Measurements from ENCODE around the gene TPTE. TPM values are rescaled to one million over a fixed set of nuclear protein-coding genes. Genes with fewer than 3 reads are reported as not detected.
"Not testable (repeated sequence)": the region's sequence is repeated elsewhere in the genome, so short reads cannot be mapped to it uniquely, and the experiment has no call there.

Gene TPTE
- total RNA-seq, 1 donor from 2014 or later = not detected

DNA sequence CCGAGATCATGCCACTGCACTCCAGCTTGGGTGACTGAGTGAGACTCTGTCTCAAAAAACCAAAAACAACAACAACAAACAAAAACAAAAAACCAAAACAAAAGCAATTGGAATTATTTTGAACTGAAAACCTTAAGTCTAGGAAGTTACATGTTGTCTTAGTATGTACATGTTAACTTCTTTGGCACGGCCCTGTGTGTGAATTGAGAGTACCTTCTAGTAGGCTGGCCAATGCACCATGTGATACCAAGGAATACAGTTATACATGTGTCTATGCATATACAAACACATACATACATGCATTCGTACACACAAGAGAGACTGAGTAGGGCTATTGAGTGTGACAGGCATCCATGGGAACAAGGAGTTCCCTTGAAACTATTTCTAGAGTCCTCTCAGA is 18.6 kb downstream of the TPTE start:
- Mint-ChIP-seq H3K36me3 (ENCODE audit: low read depth) (no peaks in the 10 kb centered on the region), H3K4me3 (no peak overlapping the region), H3K9me3 (peaks cover 3% of the 10 kb centered on the region), H3K27me3 (ENCODE audit: low read depth) (no peaks in the 10 kb centered on the region), H3K27ac (ENCODE audit: unreplicated experiment) (no peak overlapping the region), H3K4me1 (no peaks in the 10 kb centered on the region)
- no peak for TF ChIP-seq CTCF (conservative IDR thresholded peaks at IDR 0.05)
- DNase-seq (ENCODE audit: low read depth, low spot score) = no peak

GRCh38 chr21:10544376-10544775 is 23.0 kb downstream of the TPTE start:
- peaks cover 12% of the 10 kb centered on the region for H3K36me3 Mint-ChIP-seq (ENCODE audit: low read depth)
- DNase-seq (ENCODE audit: low read depth, low spot score); H3K4me1 Mint-ChIP-seq; H3K27me3 Mint-ChIP-seq (ENCODE audit: low read depth); H3K4me3 Mint-ChIP-seq; H3K27ac Mint-ChIP-seq (ENCODE audit: unreplicated experiment): not testable (repeated sequence)
- H3K9me3 Mint-ChIP-seq = peaks cover 25% of the 10 kb centered on the region

GRCh38 chr21:10547868-10548267 is 26.5 kb downstream of the TPTE start:
- not testable (repeated sequence) for H3K4me1 Mint-ChIP-seq; H3K27ac Mint-ChIP-seq (ENCODE audit: unreplicated experiment); H3K27me3 Mint-ChIP-seq (ENCODE audit: low read depth); DNase-seq (ENCODE audit: low read depth, low spot score); H3K4me3 Mint-ChIP-seq
- Mint-ChIP-seq H3K36me3 (ENCODE audit: low read depth) (peaks cover 21% of the 10 kb centered on the region), H3K9me3 (peaks cover 40% of the 10 kb centered on the region)

DNA sequence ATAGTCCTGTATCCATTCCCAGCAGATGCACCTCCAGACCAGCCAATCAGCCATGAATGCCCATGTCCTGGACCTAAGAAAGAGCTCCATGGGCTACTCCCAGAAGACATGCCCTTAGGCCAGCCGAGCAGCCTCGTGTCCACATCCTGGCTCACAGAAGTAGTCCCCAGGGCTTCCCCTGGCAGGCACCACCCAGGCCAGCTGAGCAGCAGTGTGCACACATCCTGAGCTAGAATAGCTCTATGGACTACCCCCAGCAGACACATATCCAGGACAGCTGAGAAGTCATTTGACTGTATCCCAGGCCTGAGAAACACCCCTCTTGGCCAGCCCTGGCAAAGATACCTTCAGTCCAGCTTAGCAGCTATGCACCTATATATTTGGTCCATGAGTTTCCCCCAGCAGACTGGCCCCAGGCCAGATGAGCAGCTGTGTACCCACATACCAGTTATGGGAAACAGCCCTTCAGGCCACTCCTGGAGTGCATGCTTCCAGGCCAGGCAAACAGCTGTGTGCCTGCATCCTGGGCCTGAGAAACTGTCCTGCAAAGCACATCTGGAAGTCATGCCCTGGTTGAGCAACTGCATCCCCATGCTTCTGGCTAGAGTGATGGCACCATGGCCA is 27.1 kb downstream of the TPTE start:
- H3K9me3 Mint-ChIP-seq = peaks cover 40% of the 10 kb centered on the region
- H3K4me3 Mint-ChIP-seq; H3K27ac Mint-ChIP-seq (ENCODE audit: unreplicated experiment); H3K27me3 Mint-ChIP-seq (ENCODE audit: low read depth); DNase-seq (ENCODE audit: low read depth, low spot score); H3K4me1 Mint-ChIP-seq: not testable (repeated sequence)
- peaks cover 21% of the 10 kb centered on the region for H3K36me3 Mint-ChIP-seq (ENCODE audit: low read depth)

DNA sequence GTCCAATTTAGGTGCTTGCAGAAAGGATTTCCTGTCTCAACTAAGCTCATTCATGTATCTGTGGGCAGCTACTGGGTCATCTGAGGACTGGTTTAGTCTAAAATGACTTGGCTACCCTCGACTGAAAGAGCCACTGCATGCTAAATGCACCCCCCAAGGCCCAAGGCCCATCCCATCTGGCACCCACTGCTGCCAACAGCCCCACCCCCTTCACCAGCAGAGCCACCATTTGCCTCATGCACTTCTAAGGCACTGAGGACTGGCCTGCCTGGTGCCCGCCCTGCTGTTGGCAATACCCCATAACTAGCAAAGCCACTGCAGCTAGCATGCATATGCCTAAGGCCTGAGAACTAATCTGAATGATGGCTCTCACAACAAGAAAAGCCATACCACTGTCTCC is 49.4 kb downstream of the TPTE start:
- Mint-ChIP-seq H3K9me3 (peaks cover 32% of the 10 kb centered on the region), H3K36me3 (ENCODE audit: low read depth) (peaks cover 25% of the 10 kb centered on the region)
- H3K4me3 Mint-ChIP-seq; H3K27me3 Mint-ChIP-seq (ENCODE audit: low read depth); DNase-seq (ENCODE audit: low read depth, low spot score); H3K27ac Mint-ChIP-seq (ENCODE audit: unreplicated experiment); H3K4me1 Mint-ChIP-seq: not testable (repeated sequence)

DNA sequence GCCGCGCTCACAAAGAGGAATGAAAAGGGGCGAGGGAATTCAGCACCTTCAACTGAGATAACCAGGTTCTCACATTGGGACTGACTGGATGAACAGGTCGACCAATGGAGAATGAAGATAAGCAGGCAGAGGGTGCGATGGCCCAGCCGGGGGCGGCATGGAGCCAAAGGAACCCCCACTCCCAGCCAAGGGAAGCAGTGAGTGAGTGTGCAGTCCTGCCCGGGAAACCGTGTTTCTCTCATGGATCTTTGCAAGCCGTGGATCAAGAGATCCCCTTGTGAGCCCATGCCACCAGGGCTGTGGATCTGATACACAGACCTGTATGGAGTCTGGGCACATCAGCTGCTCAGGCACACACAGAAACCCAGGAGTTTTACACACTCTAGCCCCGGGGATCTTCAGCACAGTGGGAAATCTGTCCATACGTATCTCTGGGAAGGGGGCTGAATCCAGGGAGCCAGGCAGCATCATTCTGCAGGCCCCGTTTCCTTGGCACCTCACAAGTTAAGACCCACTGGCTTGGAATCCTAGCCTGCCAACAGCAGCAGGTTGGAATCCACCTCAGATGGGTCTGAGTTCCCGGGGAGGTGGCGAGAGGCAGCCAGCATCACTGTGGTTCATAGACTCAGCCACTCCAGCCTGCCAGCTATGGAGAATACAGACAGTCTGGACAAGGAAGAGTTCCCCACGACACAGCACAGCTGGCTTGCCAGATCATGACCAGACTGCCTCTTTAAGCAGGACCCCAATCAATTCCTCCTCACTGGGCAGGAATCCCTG is 53.3 kb downstream of the TPTE start:
- peaks cover 25% of the 10 kb centered on the region for H3K9me3 Mint-ChIP-seq
- H3K4me1 Mint-ChIP-seq; H3K4me3 Mint-ChIP-seq; H3K27ac Mint-ChIP-seq (ENCODE audit: unreplicated experiment); DNase-seq (ENCODE audit: low read depth, low spot score); H3K27me3 Mint-ChIP-seq (ENCODE audit: low read depth): not testable (repeated sequence)
- peaks cover 14% of the 10 kb centered on the region for H3K36me3 Mint-ChIP-seq (ENCODE audit: low read depth)

DNA sequence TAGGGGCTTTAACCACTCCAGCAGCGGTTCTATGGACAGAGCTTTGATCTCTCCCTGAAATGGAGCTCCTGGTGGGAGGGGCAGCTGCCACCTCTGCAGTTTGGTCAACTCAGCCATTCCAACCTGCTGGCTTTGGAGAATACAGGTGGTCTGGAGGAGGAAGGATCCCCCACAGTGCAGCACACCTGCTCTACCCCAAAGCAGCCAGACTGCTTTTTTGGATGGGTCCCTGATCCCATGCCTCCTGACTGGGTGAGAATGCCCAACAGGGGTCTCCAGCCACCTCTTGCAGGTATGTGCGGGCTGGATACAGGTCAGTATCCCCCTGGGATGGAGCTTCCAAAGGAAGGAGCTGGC is 53.9 kb downstream of the TPTE start:
- Mint-ChIP-seq H3K27ac (ENCODE audit: unreplicated experiment) (no peak overlapping the region), H3K27me3 (ENCODE audit: low read depth) (no peaks in the 10 kb centered on the region), H3K4me1 (no peaks in the 10 kb centered on the region), H3K4me3 (no peak overlapping the region), H3K9me3 (peaks cover 22% of the 10 kb centered on the region), H3K36me3 (ENCODE audit: low read depth) (peaks cover 11% of the 10 kb centered on the region)
- DNase-seq (ENCODE audit: low read depth, low spot score) = no peak
- TF ChIP-seq CTCF (conservative IDR thresholded peaks at IDR 0.05) = no peak

DNA sequence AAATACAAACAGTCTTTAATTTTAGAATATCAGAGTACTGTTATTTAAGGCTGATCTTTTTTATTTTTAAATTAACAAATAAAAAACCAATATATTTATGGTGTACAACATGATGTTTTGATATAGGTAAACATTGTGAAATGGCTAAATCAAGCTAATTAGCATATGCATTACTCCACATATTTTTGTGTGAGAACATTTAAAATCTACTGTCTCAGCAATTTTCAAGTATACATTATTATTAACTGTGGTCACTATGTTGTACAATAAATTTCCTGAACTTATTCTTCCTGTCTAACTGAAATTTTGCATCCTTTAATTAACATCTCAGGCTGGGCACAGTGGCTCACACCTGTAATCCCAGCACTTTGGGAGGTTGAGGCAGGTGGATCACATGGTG is 57.5 kb downstream of the TPTE start:
- H3K27ac Mint-ChIP-seq (ENCODE audit: unreplicated experiment); H3K4me1 Mint-ChIP-seq; H3K27me3 Mint-ChIP-seq (ENCODE audit: low read depth); H3K4me3 Mint-ChIP-seq; DNase-seq (ENCODE audit: low read depth, low spot score): not testable (repeated sequence)
- Mint-ChIP-seq H3K9me3 (peaks cover 20% of the 10 kb centered on the region), H3K36me3 (ENCODE audit: low read depth) (peaks cover 11% of the 10 kb centered on the region)

GRCh38 chr21:10589115-10589514 is 67.7 kb downstream of the TPTE start:
- not testable (repeated sequence) for H3K27me3 Mint-ChIP-seq (ENCODE audit: low read depth); H3K36me3 Mint-ChIP-seq (ENCODE audit: low read depth); H3K4me3 Mint-ChIP-seq; H3K4me1 Mint-ChIP-seq; H3K27ac Mint-ChIP-seq (ENCODE audit: unreplicated experiment); DNase-seq (ENCODE audit: low read depth, low spot score); H3K9me3 Mint-ChIP-seq

GRCh38 chr21:10607074-10607473 is 85.7 kb downstream of the TPTE start:
- not testable (repeated sequence) for H3K27me3 Mint-ChIP-seq (ENCODE audit: low read depth); DNase-seq (ENCODE audit: low read depth, low spot score); H3K9me3 Mint-ChIP-seq; H3K4me1 Mint-ChIP-seq; H3K36me3 Mint-ChIP-seq (ENCODE audit: low read depth); H3K4me3 Mint-ChIP-seq; H3K27ac Mint-ChIP-seq (ENCODE audit: unreplicated experiment)

DNA sequence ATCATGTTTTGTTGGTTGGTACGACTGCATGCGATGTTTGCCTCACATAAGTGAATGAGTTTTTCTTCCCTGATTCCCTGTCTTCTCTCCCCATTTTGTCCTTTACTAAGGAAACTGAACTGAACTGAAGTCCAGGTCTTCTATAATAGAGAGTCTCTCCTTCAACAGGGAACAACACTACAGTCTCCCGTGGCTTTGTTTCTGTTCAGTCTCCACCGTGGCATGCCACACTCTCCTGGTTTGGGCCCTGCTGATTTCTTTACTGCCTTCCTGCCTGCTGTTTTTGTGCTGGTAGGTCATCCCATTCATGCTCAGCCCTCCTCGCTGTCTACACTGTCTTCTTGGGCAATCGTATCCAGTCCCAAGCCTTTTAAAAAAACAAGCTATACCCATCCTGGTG is 92.9 kb downstream of the TPTE start:
- not testable (repeated sequence) for H3K4me1 Mint-ChIP-seq; H3K27me3 Mint-ChIP-seq (ENCODE audit: low read depth); H3K27ac Mint-ChIP-seq (ENCODE audit: unreplicated experiment); DNase-seq (ENCODE audit: low read depth, low spot score); H3K9me3 Mint-ChIP-seq; H3K4me3 Mint-ChIP-seq; H3K36me3 Mint-ChIP-seq (ENCODE audit: low read depth)

- H3K27me3 Mint-ChIP-seq (ENCODE audit: low read depth); H3K9me3 Mint-ChIP-seq: not testable (repeated sequence)
Observed at GRCh38 chr21:10616061-10616460, 94.7 kb downstream of the TPTE start.

More at GRCh38 chr21:10616061-10616460, 94.7 kb downstream of the TPTE start:
- H3K4me1 Mint-ChIP-seq; DNase-seq (ENCODE audit: low read depth, low spot score); H3K4me3 Mint-ChIP-seq; H3K36me3 Mint-ChIP-seq (ENCODE audit: low read depth); H3K27ac Mint-ChIP-seq (ENCODE audit: unreplicated experiment): not testable (repeated sequence)

All from neural crest cell (in vitro differentiated cells).